HG03342 (cell line): Measurements from ENCODE around the gene PLXNA4.
"Not testable (repeated sequence)": the region's sequence is repeated elsewhere in the genome, so short reads cannot be mapped to it uniquely, and the experiment has no call there.

Source experiments
- ATAC-seq: cut with Tn5 transposase; IDR thresholded peaks from one replicate; pipeline ENCODE4 v1.9.1; 2021; ENCODE audit warnings: mild to moderate bottlenecking, moderate library complexity; ENCODE audit not compliant: unreplicated experiment

Gene PLXNA4, protein sequence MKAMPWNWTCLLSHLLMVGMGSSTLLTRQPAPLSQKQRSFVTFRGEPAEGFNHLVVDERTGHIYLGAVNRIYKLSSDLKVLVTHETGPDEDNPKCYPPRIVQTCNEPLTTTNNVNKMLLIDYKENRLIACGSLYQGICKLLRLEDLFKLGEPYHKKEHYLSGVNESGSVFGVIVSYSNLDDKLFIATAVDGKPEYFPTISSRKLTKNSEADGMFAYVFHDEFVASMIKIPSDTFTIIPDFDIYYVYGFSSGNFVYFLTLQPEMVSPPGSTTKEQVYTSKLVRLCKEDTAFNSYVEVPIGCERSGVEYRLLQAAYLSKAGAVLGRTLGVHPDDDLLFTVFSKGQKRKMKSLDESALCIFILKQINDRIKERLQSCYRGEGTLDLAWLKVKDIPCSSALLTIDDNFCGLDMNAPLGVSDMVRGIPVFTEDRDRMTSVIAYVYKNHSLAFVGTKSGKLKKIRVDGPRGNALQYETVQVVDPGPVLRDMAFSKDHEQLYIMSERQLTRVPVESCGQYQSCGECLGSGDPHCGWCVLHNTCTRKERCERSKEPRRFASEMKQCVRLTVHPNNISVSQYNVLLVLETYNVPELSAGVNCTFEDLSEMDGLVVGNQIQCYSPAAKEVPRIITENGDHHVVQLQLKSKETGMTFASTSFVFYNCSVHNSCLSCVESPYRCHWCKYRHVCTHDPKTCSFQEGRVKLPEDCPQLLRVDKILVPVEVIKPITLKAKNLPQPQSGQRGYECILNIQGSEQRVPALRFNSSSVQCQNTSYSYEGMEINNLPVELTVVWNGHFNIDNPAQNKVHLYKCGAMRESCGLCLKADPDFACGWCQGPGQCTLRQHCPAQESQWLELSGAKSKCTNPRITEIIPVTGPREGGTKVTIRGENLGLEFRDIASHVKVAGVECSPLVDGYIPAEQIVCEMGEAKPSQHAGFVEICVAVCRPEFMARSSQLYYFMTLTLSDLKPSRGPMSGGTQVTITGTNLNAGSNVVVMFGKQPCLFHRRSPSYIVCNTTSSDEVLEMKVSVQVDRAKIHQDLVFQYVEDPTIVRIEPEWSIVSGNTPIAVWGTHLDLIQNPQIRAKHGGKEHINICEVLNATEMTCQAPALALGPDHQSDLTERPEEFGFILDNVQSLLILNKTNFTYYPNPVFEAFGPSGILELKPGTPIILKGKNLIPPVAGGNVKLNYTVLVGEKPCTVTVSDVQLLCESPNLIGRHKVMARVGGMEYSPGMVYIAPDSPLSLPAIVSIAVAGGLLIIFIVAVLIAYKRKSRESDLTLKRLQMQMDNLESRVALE (N-terminal part only)

DNA sequence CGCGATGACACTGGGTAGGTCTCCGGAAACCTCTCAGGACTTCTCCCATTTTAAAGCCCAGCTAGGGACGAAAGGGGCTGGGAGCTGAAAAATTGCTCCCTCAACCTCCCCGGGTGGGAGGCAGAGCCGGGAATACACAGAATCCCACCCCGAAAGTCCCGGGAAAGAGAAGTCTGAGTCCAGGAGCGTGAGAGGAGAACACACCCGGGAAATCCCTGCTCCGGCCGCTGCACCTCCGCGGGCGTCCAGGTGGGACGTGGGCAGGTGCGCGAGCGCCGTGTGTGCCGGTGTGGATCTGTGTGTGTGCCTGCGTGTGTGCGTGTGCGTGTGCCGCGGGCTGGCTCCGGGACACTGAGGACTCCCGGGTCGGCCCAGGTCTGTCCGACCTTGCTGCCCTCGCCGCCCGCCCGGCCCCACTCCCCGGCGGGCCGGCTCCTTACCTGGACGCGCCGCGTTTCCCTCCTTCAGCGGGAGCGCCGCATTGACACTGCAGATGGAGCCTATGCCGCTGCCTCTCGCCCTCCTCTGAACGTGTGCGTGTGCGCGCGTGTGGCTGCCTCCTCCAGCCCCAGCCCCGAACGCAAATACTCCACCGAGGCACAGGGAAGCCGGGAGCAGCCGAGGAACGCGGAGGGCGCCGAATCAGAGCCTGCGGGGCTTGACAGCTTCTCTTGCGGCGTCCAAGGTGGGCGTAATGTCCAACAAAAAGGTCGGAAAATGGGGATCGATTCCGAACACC lies at the start of gene PLXNA4:
Gene PLXNA4, minus strand, starts transcription at position 489 of the 739 bp plus-strand sequence. CDS start 67,777 bp downstream, outside the sequence.
- no peak for ATAC-seq

DNA sequence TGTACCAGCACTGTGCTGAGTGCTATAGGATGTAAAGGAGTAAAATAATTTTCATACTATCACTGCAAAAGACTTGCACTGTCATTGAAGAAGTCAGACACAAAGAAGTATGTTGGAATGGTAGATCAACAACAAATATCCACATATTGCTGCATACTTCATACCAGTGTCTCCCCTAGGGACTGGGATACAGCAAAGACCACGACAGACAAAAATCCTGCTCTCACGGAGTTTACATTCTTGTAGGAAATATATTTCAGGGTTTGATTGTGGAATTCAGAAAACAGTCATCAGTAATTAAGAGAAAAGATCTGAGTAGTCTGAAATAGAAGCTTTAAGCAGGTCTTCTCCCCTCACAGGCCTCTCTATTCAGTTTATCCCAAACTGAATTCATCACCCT lies 49.4 kb upstream of the PLXNA4 start:
- ATAC-seq = no peak

DNA sequence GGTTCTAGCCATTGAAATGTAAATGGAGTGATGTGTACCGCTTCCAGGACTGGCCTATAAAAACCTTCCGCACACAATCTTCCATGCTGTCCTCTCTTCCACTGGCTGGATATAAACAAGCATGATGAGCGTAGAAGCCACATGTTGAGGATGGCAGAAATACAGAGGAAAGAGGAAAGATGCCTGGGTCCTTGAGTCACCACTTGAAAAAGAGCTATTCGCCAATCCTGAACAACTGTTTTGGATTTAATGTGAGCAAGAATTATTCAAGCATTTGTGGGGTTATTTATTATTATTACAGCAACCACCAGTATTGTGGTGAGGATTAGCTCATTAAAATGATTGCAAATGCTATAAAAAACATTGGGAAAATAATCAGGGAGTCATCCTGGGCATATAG lies 45.8 kb upstream of the PLXNA4 start:
- ATAC-seq = no peak

DNA sequence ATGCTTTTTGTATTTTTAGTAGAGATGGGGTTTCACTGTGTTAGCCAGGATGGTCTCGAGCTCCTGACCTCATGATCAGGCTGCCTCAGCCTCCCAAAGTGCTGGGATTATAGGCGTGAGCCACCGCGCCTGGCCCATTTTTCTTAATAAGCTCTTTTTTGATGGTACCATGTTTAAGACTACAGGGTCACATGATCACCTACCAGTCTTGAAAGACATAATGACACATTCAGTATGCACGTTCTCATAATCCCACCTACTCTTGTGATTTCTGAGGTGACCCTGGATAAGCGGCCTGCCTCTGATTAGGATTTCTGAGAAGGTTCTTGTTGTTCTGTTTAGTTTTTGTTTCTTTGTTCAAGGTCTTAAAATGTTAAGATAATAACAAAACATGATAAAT lies 43.7 kb upstream of the PLXNA4 start:
- no peak for ATAC-seq

DNA sequence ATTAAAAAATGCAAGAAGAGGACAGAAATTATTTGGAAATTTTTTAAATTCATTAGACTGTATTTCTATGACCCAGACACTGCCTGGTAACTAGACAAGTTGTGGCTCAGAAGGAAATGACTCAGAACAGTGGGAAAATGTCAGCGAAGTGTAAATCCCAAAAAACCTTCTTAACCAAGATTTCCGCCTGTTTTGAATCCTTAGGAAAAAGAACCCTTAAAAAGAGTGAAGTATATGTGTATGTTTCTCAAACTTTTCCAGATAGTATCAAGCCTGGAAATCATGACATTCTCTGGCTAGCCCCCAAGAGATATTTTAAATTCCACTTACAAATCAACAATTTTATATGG lies 42.7 kb upstream of the PLXNA4 start:
- ATAC-seq = no peak

DNA sequence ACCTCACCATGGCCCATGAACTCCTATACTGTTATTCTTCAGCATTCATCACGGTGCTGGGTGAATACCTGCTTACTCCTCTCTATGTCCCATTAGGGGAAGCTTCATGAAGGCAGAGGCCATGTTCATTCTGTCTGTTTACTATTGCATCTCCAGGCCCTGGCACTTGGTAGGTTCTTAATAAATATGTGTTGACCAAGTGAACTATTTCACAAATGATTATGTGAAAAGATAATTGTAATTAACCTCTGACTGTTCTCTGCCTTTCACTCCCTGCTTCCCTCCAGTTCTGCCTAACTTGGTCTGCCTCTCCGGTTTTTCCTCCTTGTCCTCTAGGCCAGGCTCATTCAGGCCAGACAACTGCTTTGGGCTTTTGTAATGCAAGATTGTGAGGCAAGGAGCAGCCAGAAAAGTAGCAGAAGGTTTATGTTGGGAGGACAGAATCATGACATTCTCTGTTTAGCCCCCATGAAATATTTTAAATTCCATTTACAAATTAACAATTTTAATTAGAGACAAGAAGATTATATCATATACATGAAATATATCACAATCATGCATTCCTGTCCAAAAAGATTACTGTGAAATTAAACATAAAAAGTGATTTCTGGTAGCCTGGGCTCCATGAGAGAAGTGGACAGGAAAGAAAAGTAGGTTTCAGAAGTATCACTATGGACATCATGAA lies 42.1 kb upstream of the PLXNA4 start:
- no peak for ATAC-seq

DNA sequence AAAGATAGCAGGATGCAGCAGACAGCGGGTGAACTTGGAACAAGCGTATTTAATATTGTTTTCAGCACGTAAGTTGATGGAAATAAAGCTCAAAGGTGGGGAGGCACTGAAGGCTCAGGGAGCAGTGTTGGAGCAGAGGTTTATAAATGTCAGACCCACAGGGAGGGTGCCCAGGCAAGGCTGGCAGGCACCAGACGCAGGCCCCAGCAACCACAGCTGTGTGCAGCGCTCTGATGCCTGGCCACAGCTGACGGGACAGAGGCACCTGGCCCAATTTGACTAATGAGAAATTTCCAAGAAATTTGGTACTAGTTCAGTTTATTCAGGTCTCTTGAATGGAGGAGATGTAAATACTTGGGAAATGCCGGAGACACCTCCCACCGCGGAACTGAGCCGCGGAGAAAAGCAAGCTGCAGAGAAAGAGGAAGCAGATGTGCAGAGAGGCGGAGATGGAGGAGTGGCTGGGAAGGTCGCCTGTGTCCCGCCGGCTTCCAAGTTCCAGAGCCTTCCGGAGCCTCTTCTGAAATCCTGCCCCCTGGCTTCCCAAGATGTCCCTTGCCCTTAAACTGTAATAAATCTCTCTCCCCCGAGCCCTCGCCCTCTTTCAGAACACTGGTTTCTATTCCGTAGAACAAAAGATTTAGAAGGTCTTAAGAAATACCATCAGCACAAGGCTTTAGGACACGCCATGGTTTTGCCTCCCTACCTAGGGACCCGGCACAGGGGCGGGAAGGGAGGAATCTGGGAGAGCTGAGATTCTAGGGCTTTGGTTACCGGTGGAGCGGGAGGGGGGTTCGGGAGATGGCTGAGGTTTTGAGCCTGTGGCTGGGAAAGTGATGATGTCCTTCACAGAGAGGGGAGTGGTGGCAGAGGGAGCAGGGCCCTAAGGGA lies 38.4 kb upstream of the PLXNA4 start:
- ATAC-seq = no peak

DNA sequence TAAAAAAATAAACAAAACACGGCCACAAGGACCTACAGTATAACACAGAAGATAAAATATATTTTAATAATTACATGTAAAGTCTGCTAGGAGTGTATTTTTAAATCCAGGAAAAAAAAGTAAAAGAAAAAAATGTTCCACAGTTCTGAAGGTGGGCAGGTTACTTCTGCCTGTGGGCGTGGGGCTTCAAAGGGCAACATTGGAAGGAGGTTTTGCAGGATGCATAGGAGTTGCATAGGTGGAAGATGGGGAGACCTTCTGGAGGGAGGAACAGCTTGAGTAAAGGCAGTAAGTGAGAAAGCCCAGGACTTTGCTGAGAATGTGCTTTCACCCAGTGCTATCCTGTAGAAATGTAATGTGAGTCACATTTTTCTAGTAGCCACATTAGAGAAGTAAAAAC lies 37.5 kb upstream of the PLXNA4 start:
- no peak for ATAC-seq

DNA sequence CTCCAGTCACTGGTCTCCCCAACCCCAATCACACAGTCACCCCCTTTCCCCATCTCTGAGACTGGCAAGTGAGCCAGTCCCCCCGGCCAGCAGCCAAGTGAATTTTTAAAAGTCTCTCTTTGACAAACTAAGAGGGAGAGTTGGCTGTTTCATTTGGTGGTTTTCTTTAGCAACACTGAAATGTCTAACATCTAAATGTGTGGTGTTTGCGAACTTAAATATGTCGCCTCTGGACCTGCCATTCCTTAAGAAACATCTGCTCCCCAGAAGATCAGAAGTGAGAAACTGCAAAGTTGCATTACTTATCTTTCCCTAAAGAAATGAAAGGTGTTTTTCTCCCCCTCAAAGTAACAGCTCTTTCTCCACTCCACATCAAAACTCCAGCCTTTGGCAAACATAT lies 34.7 kb upstream of the PLXNA4 start:
- no peak for ATAC-seq

DNA sequence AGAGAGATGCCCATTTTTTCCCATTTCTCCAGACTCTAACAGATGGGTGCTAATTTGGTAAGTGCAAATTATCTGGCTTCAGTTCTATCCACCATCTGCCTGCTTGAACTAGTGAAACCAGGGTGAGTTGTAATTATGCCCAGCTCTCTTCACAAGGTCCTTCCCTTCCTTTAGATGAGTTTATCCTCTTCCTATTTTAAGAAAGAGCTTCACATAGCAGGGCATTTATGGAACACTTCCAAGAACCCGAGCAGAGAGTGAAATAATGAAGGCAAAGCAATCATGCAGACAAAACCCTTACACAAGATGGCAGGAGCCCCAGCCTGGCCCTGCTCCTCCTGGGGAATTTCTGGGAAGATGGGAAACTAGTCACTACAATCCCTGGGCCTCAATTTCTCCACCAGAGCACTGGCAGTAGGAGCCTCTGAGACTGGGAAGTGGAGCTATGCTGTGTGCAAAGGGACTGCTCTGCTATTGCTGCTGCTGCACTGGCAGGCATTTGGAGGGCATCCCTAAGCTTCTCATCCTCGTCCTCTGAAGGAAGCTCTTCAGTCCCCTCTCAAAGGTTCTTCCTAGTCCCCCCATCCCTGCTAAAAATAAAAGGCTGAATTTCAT lies 33.7 kb upstream of the PLXNA4 start:
- no peak for ATAC-seq

DNA sequence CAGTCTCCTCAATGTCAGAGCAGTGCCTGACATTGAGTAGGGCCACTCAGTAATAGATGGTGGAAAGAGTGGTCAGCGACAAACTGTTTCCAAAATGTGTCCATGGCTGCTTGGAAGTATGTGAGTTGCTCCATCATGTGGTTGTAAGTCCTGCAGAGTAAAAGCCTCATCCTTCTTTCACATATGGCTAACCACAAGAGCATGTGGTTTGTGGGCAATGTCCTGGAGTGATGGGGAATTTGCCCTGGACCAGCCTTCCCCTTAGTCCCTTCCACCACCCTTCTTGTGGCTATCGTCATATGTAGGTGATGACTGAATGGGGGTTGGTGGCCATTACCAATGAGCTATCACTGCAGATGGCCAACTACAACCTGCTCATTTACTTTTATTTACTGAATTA lies 33.0 kb upstream of the PLXNA4 start:
- ATAC-seq = no peak

DNA sequence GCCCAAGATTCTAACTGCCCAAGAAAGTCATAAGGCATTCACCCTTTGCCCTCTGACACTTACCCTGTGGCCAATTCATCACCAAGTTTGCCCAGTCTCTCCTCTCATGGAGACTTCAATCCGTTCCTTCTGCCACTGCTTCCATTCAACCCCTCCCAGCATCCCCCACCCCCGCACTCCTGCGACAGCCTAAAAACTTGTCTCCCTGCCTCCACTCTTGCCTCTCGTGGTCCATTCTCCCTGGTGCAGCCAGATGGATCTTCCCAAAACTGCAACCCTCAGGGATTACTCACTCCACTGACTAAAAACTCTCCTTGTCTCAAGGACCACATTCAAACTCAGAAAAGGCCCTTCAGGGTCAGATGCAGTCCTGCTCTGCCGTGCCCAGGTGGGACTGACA lies 32.3 kb upstream of the PLXNA4 start:
- ATAC-seq = no peak

DNA sequence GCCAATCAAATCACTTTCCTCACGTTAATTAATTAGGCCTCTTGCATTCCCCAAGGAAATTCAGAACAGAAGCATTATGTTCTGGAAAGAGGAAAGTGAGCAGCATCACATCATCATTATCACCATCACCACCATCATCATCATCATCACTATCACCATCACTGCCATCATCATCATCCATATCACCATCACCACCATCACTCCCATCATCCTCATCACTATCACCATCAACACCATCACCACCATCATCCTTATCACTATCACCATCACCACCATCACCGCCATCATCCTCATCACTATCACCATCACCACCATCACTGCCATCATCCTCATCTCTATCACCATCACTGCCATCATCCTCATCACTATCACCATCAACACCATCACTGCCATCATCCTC lies 31.4 kb upstream of the PLXNA4 start:
- no peak for ATAC-seq

DNA sequence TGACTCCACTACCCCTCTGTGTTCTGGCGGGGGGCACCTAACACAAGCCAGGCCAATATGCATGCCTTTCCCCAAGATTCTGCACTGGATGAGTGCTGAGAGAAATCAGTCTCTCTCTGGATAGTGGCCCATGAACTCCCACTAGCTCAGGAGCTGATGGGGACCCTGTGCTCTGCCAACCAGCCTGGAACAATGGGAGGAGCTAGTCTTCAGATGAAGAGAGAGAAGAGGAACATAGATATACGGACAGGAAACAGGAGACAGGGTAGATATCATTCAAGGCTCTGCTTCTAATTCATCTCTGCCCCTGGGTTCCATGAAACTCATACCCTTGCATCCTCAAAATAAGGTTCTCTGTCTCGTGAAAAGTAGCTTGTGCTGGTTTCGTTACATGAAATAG lies 27.9 kb upstream of the PLXNA4 start:
- no peak for ATAC-seq

DNA sequence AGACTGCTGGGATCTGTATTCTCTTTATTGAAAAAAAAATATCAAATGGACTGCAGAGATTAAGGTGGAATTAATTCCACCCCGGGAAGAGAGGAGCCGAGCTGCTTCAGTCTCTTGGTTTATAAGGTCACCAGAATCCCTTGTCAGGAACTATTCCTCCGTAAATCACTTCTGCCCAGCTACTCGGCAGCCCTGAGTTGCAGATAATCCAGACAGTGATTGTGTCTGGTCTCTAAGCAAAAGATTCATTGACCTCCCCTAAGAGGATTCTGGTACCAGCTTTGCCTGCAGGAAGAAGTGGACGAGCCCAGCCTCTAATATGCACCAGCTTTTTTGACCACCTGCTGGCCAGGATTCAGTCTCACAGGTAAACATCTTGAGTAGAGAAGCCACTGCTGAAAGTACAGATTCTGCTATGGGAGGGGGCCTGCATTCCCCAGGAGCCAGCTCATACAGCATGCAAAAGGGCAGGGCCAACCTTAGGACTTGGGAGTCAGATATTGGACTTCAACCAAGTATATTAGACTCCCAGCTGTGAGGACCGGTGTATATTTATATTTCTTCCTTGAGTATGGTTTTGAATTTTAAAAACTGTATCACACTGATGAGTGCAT lies 27.1 kb upstream of the PLXNA4 start:
- no peak for ATAC-seq

DNA sequence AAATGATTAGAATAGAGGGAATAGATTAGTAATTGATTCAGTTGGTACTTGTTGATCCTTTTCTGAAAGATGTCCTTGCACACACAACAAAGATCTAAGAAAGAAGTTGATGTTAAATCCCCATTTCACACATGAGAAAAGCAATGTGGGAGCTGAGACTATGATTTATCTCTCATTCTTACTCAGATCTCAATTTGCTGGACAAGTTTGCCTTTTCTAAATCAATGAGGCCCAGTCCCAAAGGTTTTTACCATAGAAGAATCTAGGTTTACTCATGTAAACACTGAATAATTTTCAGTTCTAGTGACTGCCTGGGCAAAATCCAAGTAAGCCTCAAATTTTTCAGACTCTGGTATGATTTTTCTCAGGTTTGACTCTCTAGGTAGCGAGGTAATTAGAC lies 25.5 kb upstream of the PLXNA4 start:
- no peak for ATAC-seq

DNA sequence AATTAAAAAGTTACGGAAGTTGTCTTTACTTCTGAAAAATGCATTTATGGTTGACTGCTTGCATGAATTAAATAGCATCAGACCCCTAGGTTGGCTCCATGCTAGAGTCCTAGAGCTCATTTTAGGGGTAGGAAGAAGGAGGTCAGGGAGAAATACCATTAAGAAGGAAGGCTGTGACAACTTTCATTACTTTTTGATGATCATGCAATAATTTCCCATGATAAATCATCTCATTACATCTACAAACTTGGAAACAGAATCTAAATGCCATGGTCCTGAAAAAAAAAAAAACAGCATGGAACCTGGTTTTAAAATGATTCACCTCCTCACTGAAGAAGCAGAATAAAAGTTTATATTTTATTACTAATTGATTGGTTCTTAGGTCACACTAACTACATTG lies 20.3 kb upstream of the PLXNA4 start:
- no peak for ATAC-seq

DNA sequence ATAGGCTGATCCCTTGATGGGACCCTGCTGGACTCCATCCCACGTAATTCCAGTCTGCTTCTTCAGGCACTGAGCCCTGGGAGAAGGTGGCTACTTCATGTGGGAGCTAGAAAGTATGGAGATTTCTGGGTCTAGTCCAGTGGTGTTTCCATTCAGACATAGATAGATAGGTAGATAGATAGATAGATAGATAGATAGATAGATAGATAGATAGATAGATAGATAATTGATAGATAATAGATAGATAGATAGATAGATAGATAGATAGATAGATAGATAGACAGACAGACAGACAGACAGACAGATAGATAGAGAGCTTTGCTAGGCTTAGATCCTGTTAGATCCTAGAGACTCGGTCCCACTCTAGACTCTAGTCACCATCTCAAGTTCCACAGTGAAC lies 18.5 kb upstream of the PLXNA4 start:
- ATAC-seq = not testable (repeated sequence)
